Activated CD4-positive, CD25-positive, alpha-beta regulatory T cell treated with anti-CD3 and anti-CD28 coated beads, Interleukin-2, amount 50 U/mL, for 16 hours (primary cell): ENCODE data around the gene LOXHD1.

Experiments used
- DNase-seq: peaks from one replicate; pipeline ENCODE4 v3.0.0-alpha.2; 2020; ENCODE audit warnings: low read depth, low spot score

The LOXHD1 gene

DNA sequence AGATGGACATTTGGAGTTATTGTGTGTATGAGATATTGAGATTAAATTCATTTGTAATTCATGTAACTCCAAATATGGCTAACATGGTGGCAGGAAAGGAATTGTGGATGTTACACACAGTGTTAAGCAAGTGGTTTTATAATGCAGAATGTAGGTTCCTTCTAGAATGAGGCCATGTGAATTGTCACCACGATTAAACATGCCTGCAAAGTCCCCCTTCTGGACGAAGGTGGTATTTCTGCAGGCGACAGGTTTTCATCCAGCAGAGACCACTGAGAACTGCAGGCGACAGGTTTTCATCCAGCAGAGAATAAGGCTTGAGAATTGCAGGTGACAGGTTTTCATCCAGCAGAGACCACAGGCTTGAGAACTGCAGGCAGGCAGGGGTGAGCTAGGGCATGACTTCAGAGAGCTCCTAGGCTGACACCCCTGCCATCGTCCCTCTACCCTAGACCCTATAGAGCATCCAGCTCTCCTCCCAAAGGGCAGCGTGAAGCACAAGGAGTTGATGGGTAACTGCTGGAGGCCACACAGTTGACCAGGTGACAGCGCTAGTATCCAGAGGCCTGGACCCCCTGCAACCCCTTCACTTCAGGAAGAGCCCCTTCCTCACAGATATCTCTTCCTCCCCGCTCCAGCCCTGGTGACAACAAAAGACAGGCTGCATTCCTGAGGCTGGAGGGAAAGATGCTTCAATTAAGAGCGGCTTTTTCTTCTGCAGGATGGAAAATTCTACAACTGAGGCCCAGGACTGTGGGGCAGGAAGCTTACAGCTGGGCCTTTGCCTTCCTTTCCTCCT lies 175.8 kb downstream of the LOXHD1 start:
- peak; percentile 18 for DNase-seq

DNA sequence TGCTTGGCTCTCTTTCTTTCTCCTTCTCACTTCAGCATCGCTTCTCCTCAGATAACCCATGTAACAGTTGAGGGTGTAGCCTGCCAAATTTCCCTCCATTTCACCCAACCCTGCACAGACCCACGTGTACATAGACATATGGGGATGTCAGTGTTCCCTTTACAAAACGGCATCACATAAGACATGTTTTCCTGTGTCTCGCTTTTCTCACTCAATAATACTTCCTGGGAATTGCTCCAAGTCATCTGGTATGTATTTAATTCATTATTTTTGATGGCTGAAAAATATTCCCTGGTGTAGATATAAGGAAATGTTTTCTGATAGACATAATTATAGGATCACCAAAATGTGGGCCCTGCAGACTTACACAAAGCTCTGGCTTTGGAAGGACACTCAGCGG lies 176.8 kb downstream of the LOXHD1 start:
- no peak for DNase-seq

DNA sequence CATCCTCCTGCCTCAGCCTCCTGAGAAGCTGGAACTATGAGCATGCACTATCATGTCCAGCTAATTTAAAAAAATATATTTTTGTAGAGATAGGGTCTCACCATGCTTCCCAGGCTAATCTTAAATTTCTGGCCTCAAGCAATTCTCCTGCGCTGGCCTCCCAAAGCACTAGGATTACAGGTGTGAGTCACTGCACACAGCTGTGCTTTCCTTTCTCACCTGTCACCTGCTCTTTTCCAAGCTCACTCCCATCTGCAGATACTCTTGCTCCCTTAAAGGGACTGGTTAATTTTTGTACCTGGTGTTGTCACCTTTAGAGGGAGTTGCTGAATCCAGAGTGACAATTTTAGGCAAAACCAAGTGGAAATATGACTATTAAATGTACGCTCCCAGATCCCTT lies 178.2 kb downstream of the LOXHD1 start:
- DNase-seq, result no peak

DNA sequence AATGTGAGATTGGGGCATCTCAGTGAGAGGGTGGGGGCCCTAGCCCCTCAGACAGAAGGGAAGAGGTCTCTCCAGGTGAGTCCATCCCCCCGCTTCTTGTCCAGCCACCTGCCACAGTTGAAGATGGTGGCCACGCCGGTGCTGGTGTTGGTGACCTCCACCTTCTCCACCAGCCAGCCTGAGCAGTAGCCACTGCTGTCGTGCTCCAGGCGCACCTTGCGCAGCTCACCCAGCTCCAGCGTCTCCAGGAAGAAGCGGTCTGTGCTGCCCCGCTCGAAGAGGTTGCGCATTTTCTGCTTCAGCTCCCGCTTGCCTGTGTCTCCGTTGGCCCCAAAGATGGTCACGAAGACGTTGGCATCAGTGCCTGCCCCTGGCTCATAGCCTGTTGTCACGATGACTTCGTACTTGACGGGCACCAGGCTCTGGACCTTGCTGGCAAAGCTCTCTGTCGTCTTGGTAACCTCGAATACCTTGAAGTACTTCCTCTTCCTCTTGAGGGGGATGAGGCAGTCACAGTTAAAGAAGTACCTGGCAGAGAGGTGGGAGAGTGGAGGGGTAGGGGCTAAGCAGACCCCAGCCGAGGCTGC lies 179.5 kb downstream of the LOXHD1 start:
- DNase-seq, result no peak

DNA sequence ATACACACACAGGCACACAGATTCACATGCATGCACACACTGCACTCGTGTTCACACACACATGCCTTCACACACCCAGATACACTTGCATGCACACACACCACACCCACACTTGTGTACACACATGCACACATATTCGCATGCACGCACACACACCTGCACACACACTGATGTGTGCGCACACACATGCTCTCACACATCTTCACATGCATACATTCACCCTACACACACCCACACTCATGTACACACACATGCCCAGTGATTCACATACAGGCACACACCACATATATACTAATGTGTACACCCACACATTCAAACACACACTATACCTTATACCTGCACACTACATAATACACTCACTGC lies 181.6 kb downstream of the LOXHD1 start:
- DNase-seq, result no peak

DNA sequence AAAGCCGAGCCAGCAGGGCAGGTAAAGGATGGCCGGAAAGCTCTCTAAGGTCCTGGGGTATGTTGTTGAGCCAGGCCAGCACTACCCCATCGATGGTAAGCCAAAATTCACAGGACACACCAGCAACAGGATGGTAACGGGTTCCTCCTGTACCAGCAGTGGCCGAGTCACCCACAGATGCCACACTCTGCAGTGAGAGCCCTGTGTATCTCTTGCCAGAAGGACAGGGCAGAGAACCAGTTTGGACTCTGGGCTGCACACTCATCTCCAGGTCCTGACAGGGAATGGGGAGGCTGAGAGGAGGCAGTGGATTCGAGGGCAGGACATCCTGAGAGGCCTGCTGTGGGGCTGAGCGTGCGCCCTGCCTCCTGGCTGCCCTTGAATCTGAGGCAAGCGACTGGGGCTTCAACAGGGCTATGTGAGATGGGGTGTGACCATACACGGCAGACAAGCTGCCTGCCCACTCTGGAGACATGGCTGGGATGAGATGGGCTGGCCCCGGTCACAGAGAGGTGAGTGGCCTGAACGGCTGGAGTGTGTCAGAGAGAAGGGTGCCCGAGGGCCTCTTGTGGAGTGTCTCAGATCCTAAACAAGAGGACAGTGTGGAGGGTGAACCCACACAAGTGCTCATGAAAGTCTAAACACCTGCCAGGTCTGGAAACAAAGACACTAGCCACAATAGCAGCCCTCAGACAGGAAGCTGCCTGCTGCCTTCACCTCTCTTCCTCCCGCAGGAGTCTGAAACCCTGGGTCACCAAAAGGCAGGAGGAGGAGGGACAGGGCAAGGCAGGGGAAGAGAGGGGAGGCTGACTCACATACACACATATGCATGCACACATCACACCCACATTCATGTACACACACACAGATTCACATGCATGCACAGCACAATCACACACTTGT lies 182.3 kb downstream of the LOXHD1 start:
- DNase-seq, result no peak

DNA sequence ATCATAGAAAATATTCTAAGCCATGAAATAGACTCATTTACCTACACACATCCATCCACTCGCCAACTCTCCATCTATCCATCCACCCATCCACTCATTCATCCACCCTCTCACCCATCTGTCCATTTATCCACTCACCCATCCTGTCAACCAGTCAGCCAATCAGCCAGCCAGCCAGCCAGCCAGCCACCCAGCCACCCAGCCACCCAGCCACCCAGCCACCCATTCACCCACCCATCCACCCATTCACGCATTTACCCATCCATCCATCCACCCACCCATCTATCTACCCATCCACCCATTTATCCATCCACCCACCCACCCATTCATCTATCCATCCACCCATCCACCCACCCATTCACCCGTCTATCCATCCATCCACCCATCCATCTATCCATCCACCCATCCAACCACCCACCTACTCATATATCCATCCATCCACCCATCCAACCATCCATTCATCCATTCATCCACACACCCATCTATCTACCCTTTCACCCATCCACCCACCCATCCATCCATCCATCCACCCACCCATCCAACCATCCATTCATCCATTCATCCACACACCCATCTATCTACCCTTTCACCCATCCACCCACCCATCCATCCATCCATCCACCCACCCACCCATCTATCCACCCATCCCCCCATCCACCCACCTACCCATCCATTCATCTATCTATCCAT lies 185.1 kb downstream of the LOXHD1 start:
- no peak for DNase-seq

DNA sequence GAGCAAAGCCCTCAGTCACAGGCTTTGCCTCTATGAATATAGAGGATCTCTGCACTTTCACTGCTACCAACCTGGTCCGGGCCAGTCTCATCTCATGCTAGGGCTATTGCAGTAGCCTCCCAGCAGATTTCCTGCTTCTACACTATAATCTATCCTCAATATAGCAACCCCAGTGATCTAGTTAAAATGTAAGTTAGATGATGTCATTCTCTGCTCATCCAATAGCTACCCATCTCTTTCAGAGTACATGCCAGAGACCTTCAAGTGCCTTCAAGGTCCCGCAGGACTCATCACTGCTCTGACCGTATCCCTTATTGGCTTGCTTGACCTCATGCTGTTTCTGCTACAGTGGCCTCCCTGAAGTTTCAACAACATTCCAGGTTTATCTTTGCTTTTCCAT lies 186.3 kb downstream of the LOXHD1 start:
- no peak for DNase-seq

DNA sequence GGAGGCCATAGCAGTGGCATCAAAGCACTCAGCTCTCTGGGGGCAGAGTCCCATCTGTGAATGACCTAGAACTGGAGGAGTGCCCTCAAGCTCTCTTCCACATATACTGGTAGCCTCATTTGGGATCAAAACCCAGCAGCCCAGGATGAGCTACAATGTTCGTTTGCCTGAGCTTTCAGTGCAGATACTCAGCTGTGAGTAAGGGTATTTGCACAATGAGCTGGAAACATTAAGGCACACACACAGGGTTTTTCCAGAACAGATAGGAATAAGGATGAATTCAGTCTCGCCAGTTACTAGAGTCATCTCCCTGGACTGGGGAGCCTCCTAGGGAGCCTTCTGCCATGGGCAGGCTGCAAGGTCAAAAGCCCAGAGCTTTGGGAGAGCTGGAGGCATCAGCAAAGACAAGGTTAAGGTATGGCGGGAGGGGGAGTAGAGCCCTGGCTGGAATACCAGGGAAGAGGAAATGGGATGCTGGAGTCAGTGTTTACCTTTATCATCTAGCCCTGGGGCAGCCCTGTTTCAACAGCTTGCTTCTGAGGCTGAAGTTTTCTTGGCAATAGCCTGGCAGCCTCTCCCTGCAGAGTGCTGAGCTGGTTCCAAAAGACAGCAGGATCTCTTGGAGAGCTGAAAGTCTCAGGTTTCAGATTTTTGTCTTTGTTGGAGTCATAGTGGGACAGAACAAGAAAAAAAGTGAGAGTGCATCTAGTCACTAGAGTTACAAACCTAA lies 187.7 kb downstream of the LOXHD1 start:
- DNase-seq, result no peak

DNA sequence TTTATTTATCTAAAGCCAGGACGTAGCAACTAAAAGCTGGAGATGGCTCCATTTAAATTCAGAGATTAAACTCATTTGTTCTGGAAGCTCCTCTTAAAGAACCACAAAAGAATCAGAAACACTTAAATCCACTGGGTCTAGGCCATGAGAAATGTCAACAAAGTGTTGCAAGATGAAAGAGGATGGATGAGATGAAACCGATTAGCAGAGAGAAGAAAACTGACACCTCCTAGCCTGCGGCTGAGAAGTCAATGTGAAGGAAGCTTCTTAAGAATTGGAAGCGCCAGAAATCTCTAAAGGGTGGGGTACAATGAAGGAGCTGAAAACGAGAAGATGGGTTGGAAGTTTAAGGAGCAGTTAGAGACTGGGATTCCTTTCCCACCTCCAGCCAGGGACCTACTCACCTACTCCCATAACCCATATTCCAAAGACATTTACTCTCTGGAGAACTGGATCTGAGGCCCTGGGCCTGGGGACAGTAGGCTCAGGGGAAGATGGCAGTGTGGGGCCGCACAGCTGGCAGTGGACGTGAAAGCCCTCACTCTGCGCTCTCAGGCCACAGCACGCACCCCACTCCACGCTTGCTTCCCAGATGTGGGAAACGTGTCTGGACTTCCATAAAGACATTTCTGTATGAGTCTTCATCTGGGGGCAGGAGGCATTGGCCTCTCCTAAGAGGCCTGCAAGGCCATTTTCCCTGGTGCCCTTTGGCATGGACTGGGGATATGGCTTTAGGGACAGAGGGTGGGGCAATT lies 188.4 kb downstream of the LOXHD1 start:
- no peak for DNase-seq

DNA sequence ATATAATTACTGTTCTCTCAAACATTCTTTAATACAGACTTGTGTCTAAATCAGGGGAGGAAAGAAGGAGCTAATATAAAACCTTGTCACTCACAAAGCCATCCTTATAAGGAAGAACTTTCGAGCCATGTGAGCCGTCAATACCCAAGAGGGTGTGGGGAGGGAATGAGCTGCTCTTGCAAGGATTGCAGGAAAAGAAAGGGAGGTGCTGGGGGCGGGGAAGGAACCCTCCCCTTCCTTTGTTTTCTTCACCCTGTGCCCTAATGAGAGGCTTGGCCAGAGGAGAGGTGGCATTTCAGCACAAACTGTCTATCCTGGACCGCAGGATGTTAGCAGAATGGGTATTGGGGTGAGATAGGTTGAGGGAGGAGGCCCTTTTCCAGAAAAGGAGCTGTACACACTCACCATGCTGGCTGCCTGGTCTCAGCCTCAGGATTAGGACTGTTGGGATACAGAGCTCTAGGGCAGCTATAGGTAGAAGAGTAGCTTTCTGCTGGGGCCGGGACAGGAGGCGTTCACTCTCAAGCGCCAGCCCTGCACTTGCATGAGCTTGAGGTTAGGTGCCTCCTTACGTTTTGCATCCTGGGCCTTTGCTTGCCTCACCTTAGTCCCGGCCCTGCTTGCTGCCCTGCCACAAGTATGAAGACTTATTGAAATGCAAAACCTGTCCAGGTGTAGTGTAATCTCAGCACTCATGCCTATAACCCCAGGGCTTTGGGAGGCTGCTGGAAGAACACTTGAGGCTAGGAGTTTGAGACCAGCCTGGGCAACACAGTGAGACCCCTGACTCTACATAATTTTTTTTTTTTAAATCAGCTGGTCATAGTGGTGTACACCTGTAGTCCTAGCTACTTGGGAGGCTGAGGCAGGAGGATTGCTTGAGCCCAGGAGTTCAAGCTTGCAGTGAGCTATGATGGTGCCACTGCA lies 190.5 kb downstream of the LOXHD1 start:
- no peak for DNase-seq

DNA sequence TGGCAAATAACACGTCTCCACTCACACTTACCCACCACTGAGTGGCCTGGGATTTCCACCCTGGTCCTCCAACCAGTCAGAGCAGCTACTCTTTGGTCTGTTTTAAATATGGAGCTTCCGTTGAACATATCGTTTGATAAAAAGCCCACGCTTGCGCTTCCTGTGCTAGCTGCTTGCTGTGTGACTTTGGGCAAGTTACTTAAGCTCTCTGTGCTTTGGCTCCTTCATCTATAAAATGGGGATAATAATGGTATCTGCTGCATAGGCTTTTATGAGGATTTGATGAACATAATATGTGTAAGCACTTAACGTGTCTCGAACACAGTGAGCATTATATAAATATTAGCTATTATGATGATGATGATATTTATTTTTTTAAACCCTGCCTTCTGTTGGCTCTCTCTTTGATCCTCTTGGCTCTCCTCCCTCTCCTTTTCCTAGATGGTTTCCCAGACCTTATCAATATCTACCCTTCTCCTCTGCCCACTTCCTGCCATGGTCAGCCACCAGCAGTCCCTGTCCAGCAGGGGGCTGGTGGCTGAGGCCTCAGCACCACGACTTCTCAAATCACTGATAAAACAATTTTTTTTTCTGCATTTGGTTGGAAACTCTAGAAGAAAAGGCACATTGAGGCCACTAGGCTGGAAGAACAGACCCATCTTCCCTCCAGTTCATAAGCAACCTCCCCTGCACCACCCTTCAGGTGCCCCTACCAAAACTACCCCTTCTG lies 191.9 kb downstream of the LOXHD1 start:
- DNase-seq, result no peak

DNA sequence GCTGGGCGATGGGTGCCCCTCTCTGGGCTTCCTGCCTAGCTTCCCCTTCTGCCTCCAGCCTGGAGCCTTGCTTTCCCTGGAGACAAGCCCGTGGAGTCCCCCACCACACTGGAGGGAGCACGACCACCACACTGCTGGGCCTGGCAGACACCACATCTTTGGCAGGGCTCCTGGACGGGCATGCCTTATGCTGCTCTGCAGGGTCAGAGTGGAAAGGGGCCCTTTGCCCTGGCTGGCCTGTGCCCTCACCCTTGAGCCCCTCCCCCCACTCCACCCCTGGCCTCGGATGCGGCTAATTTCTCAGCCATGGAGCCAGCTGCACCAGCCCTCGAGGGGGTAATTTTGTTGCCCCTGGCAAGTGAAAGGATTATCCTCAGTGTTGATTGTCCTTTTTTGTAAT lies 194.5 kb downstream of the LOXHD1 start:
- DNase-seq, result no peak

DNA sequence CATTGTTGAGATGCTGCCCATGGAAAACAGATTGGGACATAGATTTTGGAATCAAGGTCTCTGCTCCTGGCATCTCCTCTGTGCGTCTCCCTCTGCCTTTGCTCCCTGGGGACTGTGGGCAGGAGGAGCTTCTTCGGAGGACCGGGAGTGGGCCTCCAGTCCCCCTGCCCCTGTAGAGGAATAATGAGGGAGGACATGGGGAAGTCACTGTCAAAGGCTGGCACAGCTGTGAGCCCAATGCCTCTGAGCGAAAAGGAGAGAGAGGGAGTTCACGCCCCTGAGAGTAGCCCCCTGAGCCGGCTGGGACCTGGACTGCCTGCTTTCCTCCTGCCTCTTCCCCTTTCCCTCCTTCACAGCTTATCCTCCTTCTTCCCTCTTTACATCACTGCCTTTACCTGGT lies 195.0 kb downstream of the LOXHD1 start:
- DNase-seq, result no peak

DNA sequence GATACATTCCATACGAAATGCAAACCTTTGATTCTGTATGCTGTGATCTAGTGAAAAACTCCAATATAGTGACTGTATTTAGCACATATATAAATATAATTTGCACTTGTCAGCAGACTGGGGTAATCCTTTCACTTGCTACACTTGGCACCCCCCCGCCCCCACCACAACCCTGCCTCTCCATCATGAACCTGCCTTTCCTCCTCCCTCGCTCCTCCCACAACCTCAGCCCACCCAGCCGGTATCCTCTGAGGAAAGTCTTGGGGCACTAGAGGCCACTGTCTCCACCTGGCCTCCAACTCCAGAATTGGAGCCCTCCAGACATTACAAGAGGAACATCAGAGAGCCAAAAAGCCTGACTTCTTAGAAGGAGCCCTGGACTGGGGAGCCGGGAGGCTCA lies 196.3 kb downstream of the LOXHD1 start:
- DNase-seq, result no peak

DNA sequence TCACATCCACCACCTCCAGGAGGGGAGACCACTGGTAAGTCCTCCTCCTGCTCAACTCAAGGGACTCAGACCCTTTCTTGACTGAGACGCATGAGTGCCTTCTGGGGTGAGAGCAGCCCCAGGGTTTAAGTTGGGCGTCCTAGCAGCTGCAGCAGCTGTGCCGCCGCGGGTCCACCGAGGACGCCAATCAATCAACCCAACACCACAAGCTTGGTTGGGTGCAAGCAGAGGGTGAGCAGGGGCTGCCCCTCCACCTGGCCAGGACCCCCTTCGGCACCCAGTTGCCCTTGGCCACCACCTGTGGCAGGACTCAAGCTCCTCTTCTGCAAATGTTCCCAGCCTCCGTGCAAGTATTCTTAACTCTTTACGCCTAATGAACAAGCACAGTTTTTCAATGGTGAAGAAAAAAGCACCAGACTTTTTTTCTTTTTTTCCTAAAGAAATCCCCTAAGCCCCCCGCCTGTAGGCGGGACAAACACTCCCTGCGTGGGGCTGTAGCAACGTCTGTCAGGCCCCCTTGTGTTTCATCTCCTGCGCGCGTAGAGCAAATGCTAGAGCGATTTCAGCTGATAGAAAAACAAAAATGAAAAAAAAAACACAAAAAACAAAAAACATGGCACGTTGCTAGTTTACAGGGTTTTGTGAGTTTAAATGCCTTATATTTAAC lies 197.1 kb downstream of the LOXHD1 start:
- DNase-seq, result no peak

DNA sequence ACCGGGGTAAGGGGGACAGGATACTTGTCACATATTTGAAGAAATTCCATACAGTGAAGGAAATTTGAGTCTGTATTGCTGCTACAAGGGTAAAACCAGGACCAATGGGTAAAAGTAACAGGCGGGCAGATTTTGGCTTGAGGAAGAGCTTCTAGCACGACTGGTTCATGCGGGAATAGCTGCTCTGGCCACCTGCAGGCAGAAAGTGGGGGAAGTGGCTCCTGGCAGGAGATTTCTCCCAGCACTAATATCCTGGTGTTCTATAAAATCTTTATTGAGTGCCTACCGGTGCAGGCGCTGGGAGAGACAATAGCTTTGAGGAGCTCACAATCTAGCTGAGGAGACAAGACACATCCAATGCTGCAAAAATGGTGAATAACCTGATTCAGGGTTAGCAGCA lies 198.5 kb downstream of the LOXHD1 start:
- DNase-seq, result no peak

DNA sequence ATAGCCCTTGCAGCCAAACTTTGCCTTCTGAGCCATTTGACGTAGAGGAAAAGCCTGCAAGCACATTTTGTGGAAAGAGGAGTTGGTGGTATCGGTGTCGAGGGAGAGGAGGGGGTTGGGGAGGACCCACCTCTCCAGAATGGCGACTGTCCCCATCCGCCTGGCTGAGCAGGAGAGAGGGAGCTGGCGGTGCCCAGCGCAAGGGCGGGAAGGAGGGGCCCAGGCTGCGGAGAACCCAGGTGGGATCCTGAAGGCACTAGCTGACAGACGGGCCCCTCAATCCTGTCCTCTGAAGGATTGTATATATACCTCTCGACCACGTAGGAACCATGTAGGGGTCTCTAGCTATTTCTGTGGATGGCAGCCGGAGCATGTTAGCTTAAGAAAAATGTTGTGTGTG lies 200.3 kb downstream of the LOXHD1 start:
- no peak for DNase-seq
